ENCODE results near the gene HTRA3. TPM values are rescaled to one million over a fixed set of nuclear protein-coding genes. Genes with fewer than 3 reads are reported as not detected.

Gene HTRA3
- total and polyA plus RNA-seq, 2 of the 4 experiments (the other 2 are of a cell fraction) = 1.3 to 9.5 TPM

DNA sequence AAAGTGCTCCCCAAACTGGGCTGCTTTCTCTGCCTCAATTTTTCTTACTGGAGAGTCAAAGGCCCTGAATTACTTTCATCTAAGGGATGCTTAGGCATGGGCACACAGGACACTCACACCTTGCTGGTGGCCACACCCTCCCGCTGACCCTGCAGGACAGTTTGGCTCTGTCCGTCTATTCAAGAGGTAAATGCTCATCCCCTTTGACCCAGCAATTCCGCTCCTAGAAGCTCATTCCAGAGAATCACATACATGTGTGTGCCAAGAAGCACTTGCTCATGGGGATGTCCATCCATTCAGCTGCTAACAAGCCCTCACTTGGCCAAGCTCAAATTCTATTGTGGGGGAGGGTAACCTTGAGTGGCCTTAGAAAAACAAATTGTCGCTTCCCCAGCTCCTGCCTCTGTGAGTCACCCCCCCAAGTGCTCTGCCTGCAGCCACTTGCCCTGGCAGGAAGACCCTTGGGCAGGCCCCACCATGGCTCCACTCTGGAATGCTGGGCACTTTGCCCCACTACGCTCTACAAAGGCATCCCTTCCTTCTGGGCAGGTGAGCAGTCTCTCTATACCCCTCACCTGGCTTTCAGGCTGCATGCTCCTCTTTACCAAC, 54.5 kb downstream of the HTRA3 start:
- Histone ChIP-seq H3K14ac (replicated peaks; ENCODE audit: low read depth, low read length) (no peak overlapping the region), H3K18ac (ENCODE audit: low read depth, low read length) (no peak overlapping the region), H3K79me1 (ENCODE audit: low read depth in 1 of 2, low read length in 2 of 2) (no peaks in the 10 kb centered on the region), H3K27ac (ENCODE audit: insufficient read depth, low read length) (no peak overlapping the region), H2AK5ac (ENCODE audit: low read depth, low read length) (no peak overlapping the region), H3K36me3 (ENCODE audit: control insufficient read depth, insufficient read depth, low read length) (no peaks in the 10 kb centered on the region), H3K4ac (ENCODE audit: low read depth, low read length) (no peak overlapping the region), H3K4me1 (ENCODE audit: control insufficient read depth, insufficient read depth, low read length) (no peaks in the 10 kb centered on the region; the same call in 1 of the 2 replicates), H4K91ac (ENCODE audit: insufficient read depth, low read depth, low read length) (no peak overlapping the region), H3K4me3 (ENCODE audit: insufficient read depth, low read depth, low read length) (no peak overlapping the region), H2BK15ac (ENCODE audit: low read depth, low read length) (no peak overlapping the region; the same call in 2 of the 3 replicates), H2BK5ac (ENCODE audit: low read depth, low read length, poor library complexity, severe bottlenecking) (no peak overlapping the region), H2BK20ac (ENCODE audit: low read depth, low read length) (no peak overlapping the region), H4K8ac (ENCODE audit: low read depth in 2 of 2, low read length in 2 of 2) (no peak overlapping the region), H3K56ac (ENCODE audit: extremely low read depth, insufficient read depth, low read length) (no peak overlapping the region), H3K4me2 (ENCODE audit: low read depth, low read length) (no peak overlapping the region), H3K27me3 (ENCODE audit: control insufficient read depth, insufficient read depth, low read length) (no peaks in the 10 kb centered on the region), H2AK9ac (replicated peaks; ENCODE audit: low read depth, low read length, poor library complexity) (no peak overlapping the region), H4K5ac (ENCODE audit: low read depth, low read length) (no peak overlapping the region), H4K20me1 (ENCODE audit: insufficient read depth, low read length) (no peaks in the 10 kb centered on the region; the same call in 1 of the 2 replicates), H3K23ac (ENCODE audit: low read depth, low read length) (no peak overlapping the region), H2BK120ac (ENCODE audit: low read depth, low read length) (no peak overlapping the region), H3K9me3 (ENCODE audit: control insufficient read depth, insufficient read depth, low read length) (peaks cover 5% of the 10 kb centered on the region), H2AFZ (replicated peaks; ENCODE audit: low read length, poor library complexity) (peak overlapping the region; percentile 33), H3K9ac (ENCODE audit: low read depth, low read length) (no peak overlapping the region), H3K9me1 (ENCODE audit: insufficient read depth, low read length) (peaks cover 15% of the 10 kb centered on the region)
- ChIA-PET CTCF (no interaction called here), POLR2A (ENCODE audit: unreplicated experiment) (no interaction called here)
- intact Hi-C loops (cut with micrococcal nuclease) = no loop called here
- ATAC-seq (ENCODE audit: low read depth) = no peak
- in situ Hi-C loops (cut with MboI; ENCODE audit: low sequenced_read_pairs) = no loop called here
- peak; percentile 31 for DNase-seq
- dilution Hi-C loops (cut with HindIII; ENCODE audit: low sequenced_read_pairs, unreplicated experiment) = no loop called here
- no TSS peak for BruUV-seq (replicated peaks)
- no peak for TF ChIP-seq POLR2A (IDR thresholded peaks at IDR 0.05; ENCODE audit: low read depth, low read length)
- TF ChIP-seq, protein P1, sequence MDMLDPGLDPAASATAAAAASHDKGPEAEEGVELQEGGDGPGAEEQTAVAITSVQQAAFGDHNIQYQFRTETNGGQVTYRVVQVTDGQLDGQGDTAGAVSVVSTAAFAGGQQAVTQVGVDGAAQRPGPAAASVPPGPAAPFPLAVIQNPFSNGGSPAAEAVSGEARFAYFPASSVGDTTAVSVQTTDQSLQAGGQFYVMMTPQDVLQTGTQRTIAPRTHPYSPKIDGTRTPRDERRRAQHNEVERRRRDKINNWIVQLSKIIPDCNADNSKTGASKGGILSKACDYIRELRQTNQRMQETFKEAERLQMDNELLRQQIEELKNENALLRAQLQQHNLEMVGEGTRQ (IDR thresholded peaks at IDR 0.05; ENCODE audit: low read depth, low read length) = no peak
- no peak for TF ChIP-seq MAFK (IDR thresholded peaks at IDR 0.05; ENCODE audit: low read depth, low read length)
- no peak for TF ChIP-seq CEBPB (IDR thresholded peaks at IDR 0.05; ENCODE audit: low read depth, low read length)
- TF ChIP-seq FOS (IDR thresholded peaks at IDR 0.05; ENCODE audit: low read depth, low read length) = no peak
- no peak for TF ChIP-seq NFE2L2 (IDR thresholded peaks at IDR 0.05; ENCODE audit: low read depth, low read length)
- TF ChIP-seq CHD1 (IDR thresholded peaks at IDR 0.05; ENCODE audit: low read depth, low read length) = no peak
- TF ChIP-seq SMC3 (IDR thresholded peaks at IDR 0.05; ENCODE audit: low read depth, low read length) = no peak
- TF ChIP-seq, protein P2, sequence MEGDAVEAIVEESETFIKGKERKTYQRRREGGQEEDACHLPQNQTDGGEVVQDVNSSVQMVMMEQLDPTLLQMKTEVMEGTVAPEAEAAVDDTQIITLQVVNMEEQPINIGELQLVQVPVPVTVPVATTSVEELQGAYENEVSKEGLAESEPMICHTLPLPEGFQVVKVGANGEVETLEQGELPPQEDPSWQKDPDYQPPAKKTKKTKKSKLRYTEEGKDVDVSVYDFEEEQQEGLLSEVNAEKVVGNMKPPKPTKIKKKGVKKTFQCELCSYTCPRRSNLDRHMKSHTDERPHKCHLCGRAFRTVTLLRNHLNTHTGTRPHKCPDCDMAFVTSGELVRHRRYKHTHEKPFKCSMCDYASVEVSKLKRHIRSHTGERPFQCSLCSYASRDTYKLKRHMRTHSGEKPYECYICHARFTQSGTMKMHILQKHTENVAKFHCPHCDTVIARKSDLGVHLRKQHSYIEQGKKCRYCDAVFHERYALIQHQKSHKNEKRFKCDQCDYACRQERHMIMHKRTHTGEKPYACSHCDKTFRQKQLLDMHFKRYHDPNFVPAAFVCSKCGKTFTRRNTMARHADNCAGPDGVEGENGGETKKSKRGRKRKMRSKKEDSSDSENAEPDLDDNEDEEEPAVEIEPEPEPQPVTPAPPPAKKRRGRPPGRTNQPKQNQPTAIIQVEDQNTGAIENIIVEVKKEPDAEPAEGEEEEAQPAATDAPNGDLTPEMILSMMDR (conservative IDR thresholded peaks at IDR 0.05; ENCODE audit: low read depth, low read length) = no peak
- TF ChIP-seq BHLHE40 (IDR thresholded peaks at IDR 0.05; ENCODE audit: low read depth, low read length) = no peak
- no peak for TF ChIP-seq RFX5 (IDR thresholded peaks at IDR 0.05; ENCODE audit: low read depth, low read length)
- no peak for TF ChIP-seq MAZ (IDR thresholded peaks at IDR 0.05; ENCODE audit: borderline replicate concordance, low read depth, low read length)
- TF ChIP-seq, protein P3, sequence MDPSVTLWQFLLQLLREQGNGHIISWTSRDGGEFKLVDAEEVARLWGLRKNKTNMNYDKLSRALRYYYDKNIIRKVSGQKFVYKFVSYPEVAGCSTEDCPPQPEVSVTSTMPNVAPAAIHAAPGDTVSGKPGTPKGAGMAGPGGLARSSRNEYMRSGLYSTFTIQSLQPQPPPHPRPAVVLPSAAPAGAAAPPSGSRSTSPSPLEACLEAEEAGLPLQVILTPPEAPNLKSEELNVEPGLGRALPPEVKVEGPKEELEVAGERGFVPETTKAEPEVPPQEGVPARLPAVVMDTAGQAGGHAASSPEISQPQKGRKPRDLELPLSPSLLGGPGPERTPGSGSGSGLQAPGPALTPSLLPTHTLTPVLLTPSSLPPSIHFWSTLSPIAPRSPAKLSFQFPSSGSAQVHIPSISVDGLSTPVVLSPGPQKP (IDR thresholded peaks at IDR 0.05; ENCODE audit: borderline replicate concordance, low read depth, low read length) = no peak
- TF ChIP-seq RCOR1 (IDR thresholded peaks at IDR 0.05; ENCODE audit: insufficient replicate concordance, low read length) = no peak
- no peak for TF ChIP-seq MXI1 (IDR thresholded peaks at IDR 0.05; ENCODE audit: borderline replicate concordance, low read depth, low read length)
- no peak for TF ChIP-seq RAD21 (IDR thresholded peaks at IDR 0.05; ENCODE audit: low read length)
- WGBS, 2 experiments (ENCODE audit: extremely low coverage in 2 of 2, insufficient read length in 1 of 2) = 89% methylated on average over 3 of the region's 5 CpGs; no CpG with 5 or more reads in 1 of the 2 experiments

Data from IMR-90 (cell line).